Measurements from ENCODE around the gene TMEM108. TPM values are rescaled to one million over a fixed set of nuclear protein-coding genes. Genes with fewer than 3 reads are reported as not detected.

TMEM108 gene
- polyA plus RNA-seq, 1 donor (not counting 4 experiments of a cell fraction or from before 2014, with no cell fraction given), result not detected

- TF ChIP-seq, protein P1, sequence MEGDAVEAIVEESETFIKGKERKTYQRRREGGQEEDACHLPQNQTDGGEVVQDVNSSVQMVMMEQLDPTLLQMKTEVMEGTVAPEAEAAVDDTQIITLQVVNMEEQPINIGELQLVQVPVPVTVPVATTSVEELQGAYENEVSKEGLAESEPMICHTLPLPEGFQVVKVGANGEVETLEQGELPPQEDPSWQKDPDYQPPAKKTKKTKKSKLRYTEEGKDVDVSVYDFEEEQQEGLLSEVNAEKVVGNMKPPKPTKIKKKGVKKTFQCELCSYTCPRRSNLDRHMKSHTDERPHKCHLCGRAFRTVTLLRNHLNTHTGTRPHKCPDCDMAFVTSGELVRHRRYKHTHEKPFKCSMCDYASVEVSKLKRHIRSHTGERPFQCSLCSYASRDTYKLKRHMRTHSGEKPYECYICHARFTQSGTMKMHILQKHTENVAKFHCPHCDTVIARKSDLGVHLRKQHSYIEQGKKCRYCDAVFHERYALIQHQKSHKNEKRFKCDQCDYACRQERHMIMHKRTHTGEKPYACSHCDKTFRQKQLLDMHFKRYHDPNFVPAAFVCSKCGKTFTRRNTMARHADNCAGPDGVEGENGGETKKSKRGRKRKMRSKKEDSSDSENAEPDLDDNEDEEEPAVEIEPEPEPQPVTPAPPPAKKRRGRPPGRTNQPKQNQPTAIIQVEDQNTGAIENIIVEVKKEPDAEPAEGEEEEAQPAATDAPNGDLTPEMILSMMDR (optimal IDR thresholded peaks at IDR 0.05 in 1 of 3, IDR thresholded peaks at IDR 0.05 in 1 of 3, conservative IDR thresholded peaks at IDR 0.05 in 1 of 3; ENCODE audit: extremely low read depth in 1 of 3, insufficient read depth in 2 of 3, low read length in 3 of 3), result no peak
- no peak for TF ChIP-seq EZH2 (IDR thresholded peaks at IDR 0.05; ENCODE audit: low read length)
- Histone ChIP-seq H3K27me3 (ENCODE audit: control insufficient read depth, extremely low read depth, insufficient read depth, low read length) (no peaks in the 10 kb centered on the region), H3K79me2 (ENCODE audit: control insufficient read depth, insufficient read depth, low read length) (no peaks in the 10 kb centered on the region), H3K9me1 (ENCODE audit: control insufficient read depth, extremely low read depth, insufficient read depth, low read length) (no peaks in the 10 kb centered on the region), H2AFZ (ENCODE audit: control insufficient read depth, low read length) (no peak overlapping the region), H3K9ac (ENCODE audit: control insufficient read depth, extremely low read depth, insufficient read depth, low read length) (no peak overlapping the region), H4K20me1 (ENCODE audit: control insufficient read depth, extremely low read depth, insufficient read depth, low read length) (no peaks in the 10 kb centered on the region), H3K36me3 (ENCODE audit: control insufficient read depth in 2 of 2, extremely low read depth in 1 of 2, insufficient read depth in 2 of 2, low read length in 2 of 2) (no peaks in the 10 kb centered on the region), H3K27ac (ENCODE audit: control insufficient read depth, insufficient read depth, low read length) (no peak overlapping the region), H3K4me3 (ENCODE audit: control insufficient read depth in 2 of 3, extremely low read depth in 1 of 3, insufficient read depth in 2 of 3, low read depth in 1 of 3, low read length in 3 of 3) (no peak overlapping the region), H3K4me1 (ENCODE audit: control insufficient read depth, extremely low read depth, insufficient read depth, low read length) (peaks cover 22% of the 10 kb centered on the region), H3K4me2 (ENCODE audit: control insufficient read depth, extremely low read depth, insufficient read depth, low read depth, low read length) (no peak overlapping the region), H3K9me3 (ENCODE audit: control insufficient read depth, low read depth, low read length) (no peaks in the 10 kb centered on the region)
- FAIRE-seq, result no peak
- dilution Hi-C loops (cut with MboI; ENCODE audit: extremely low pct_ligation_motif_present, low sequenced_read_pairs), result no loop called here
- no peak for DNase-seq (ENCODE audit: low read depth, low spot score)
These were observed 216.0 kb downstream of the TMEM108 start for GRCh38 chr3:133254151-133254550.

DNA sequence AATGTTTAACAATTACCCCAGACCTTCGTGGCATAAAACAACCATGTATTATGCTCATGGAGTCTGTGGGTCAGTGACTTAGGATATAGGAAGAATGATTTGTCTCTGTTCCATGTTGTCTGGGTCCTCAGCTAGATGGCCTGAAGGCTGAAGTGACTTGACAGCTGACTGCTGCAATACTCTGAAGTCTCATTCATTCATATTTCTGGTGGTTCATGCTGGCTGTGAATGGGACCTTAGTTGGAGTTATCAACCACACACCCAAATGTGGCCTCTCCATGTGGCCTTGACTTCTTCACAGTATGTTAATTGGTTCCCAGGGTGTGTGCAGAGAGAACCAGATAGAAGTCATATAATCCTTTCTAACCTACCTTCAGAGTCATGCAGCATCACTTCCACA, 216.5 kb downstream of the TMEM108 start:
- DNase-seq (ENCODE audit: low read depth, low spot score) (no peak), FAIRE-seq (no peak)
- Histone ChIP-seq H3K9ac (ENCODE audit: control insufficient read depth, extremely low read depth, insufficient read depth, low read length) (no peak overlapping the region), H3K79me2 (ENCODE audit: control insufficient read depth, insufficient read depth, low read length) (no peaks in the 10 kb centered on the region), H4K20me1 (ENCODE audit: control insufficient read depth, extremely low read depth, insufficient read depth, low read length) (no peaks in the 10 kb centered on the region), H3K4me3 (ENCODE audit: control insufficient read depth in 2 of 3, extremely low read depth in 1 of 3, insufficient read depth in 2 of 3, low read depth in 1 of 3, low read length in 3 of 3) (no peak overlapping the region), H3K27ac (ENCODE audit: control insufficient read depth, insufficient read depth, low read length) (no peak overlapping the region), H3K27me3 (ENCODE audit: control insufficient read depth, extremely low read depth, insufficient read depth, low read length) (no peaks in the 10 kb centered on the region), H3K4me2 (ENCODE audit: control insufficient read depth, extremely low read depth, insufficient read depth, low read depth, low read length) (no peak overlapping the region), H3K9me3 (ENCODE audit: control insufficient read depth, low read depth, low read length) (no peaks in the 10 kb centered on the region), H3K4me1 (ENCODE audit: control insufficient read depth, extremely low read depth, insufficient read depth, low read length) (peaks cover 27% of the 10 kb centered on the region), H3K9me1 (ENCODE audit: control insufficient read depth, extremely low read depth, insufficient read depth, low read length) (no peaks in the 10 kb centered on the region), H2AFZ (ENCODE audit: control insufficient read depth, low read length) (no peak overlapping the region), H3K36me3 (ENCODE audit: control insufficient read depth in 2 of 2, extremely low read depth in 1 of 2, insufficient read depth in 2 of 2, low read length in 2 of 2) (no peaks in the 10 kb centered on the region)
- dilution Hi-C loops (cut with MboI; ENCODE audit: extremely low pct_ligation_motif_present, low sequenced_read_pairs), result no loop called here
- TF ChIP-seq, protein P1 (optimal IDR thresholded peaks at IDR 0.05 in 1 of 3, IDR thresholded peaks at IDR 0.05 in 1 of 3, conservative IDR thresholded peaks at IDR 0.05 in 1 of 3; ENCODE audit: extremely low read depth in 1 of 3, insufficient read depth in 2 of 3, low read length in 3 of 3), result no peak
- TF ChIP-seq EZH2 (IDR thresholded peaks at IDR 0.05; ENCODE audit: low read length), result no peak

All from keratinocyte (primary cell).